H9 (cell line): ENCODE results near the gene TRAF2. TPM values are rescaled to one million over a fixed set of nuclear protein-coding genes. Genes with fewer than 3 reads are reported as not detected.

ENCODE experiments used
- DNase-seq: peaks from one replicate; pipeline ENCODE4 v3.0.0-alpha.2; 2017
- H2AFZ ChIP-seq: one replicate; pipeline ENCODE4 v1.6.1; 2013; ENCODE audit warnings: mild to moderate bottlenecking, low read length, control low read depth, moderate library complexity
- H2AK5ac ChIP-seq: 2 replicates; pipeline ENCODE4 v1.6.1; 2013; ENCODE audit warnings: low read length, control low read depth, mixed read lengths; ENCODE audit not compliant: insufficient read length
- H2BK120ac ChIP-seq: one replicate; pipeline ENCODE4 v1.6.1; 2013; ENCODE audit warnings: low read depth, mild to moderate bottlenecking, low read length, control low read depth, inconsistent platforms; ENCODE audit not compliant: poor library complexity, severe bottlenecking
- H2BK12ac ChIP-seq: 2 replicates; pipeline ENCODE4 v1.6.1; 2013; ENCODE audit warnings: low read length, control low read depth, mixed read lengths, low read depth; ENCODE audit not compliant: insufficient read length
- H2BK15ac ChIP-seq: 2 replicates; pipeline ENCODE4 v1.6.1; 2013; ENCODE audit warnings: low read depth, low read length, control low read depth
- H2BK20ac ChIP-seq: one replicate; pipeline ENCODE4 v1.6.1; 2013; ENCODE audit warnings: low read depth, mild to moderate bottlenecking, low read length, control low read depth, inconsistent platforms; ENCODE audit not compliant: poor library complexity, severe bottlenecking
- H2BK5ac ChIP-seq: 2 replicates; pipeline ENCODE4 v1.6.1; 2013; ENCODE audit warnings: low read length, control low read depth, mixed read lengths; ENCODE audit not compliant: insufficient read length
- H3K14ac ChIP-seq: 2 replicates; pipeline ENCODE4 v1.6.1; 2013; ENCODE audit warnings: low read length, control low read depth; ENCODE audit not compliant: insufficient read depth
- H3K18ac ChIP-seq: 2 replicates; pipeline ENCODE4 v1.6.1; 2013; ENCODE audit warnings: low read depth, mild to moderate bottlenecking, mixed read lengths, low read length, control low read depth; ENCODE audit not compliant: insufficient read length
- H3K23ac ChIP-seq: 2 replicates; pipeline ENCODE4 v1.6.1; 2013; ENCODE audit warnings: low read length, control low read depth, mixed read lengths, low read depth; ENCODE audit not compliant: insufficient read length
- H3K23me2 ChIP-seq: 2 replicates; pipeline ENCODE4 v1.6.1; 2013; ENCODE audit warnings: low read depth, mild to moderate bottlenecking, mixed read lengths, low read length, control low read depth; ENCODE audit not compliant: insufficient read length, poor library complexity, severe bottlenecking
- H3K27ac ChIP-seq: 2 replicates; pipeline ENCODE4 v1.5.1; 2013; ENCODE audit warnings: low read length, control low read depth, mixed read lengths, low read depth; ENCODE audit not compliant: insufficient read length
- H3K27me3 ChIP-seq: 2 replicates; pipeline ENCODE4 v1.6.1; 2013; ENCODE audit warnings: low read length, control low read depth, inconsistent platforms; ENCODE audit not compliant: insufficient read depth
- H3K4ac ChIP-seq: 2 replicates; pipeline ENCODE4 v1.6.1; 2013; ENCODE audit warnings: low read depth, mild to moderate bottlenecking, control low read depth, inconsistent platforms, low read length, moderate library complexity
- H3K4me1 ChIP-seq: 2 replicates; pipeline ENCODE4 v1.6.1; 2013; ENCODE audit warnings: low read length, control low read depth, inconsistent platforms; ENCODE audit not compliant: insufficient read depth
- H3K4me2 ChIP-seq: 2 replicates; pipeline ENCODE4 v1.6.1; 2013; ENCODE audit warnings: low read length, control low read depth, mixed read lengths; ENCODE audit not compliant: insufficient read length, insufficient read depth
- H3K56ac ChIP-seq: 2 replicates; pipeline ENCODE4 v1.6.1; 2013; ENCODE audit warnings: low read depth, mild to moderate bottlenecking, mixed read lengths, low read length, control low read depth; ENCODE audit not compliant: insufficient read length
- H3K79me1 ChIP-seq: 2 replicates; pipeline ENCODE4 v1.6.1; 2013; ENCODE audit warnings: low read depth, mild to moderate bottlenecking, moderate library complexity, low read length, control low read depth, inconsistent platforms; ENCODE audit not compliant: insufficient read depth, poor library complexity, severe bottlenecking
- H3K79me2 ChIP-seq: 2 replicates; pipeline ENCODE4 v1.6.1; 2013; ENCODE audit warnings: low read length, control low read depth, inconsistent platforms; ENCODE audit not compliant: insufficient read depth
- H3K9ac ChIP-seq: 2 replicates; pipeline ENCODE4 v1.6.1; 2013; ENCODE audit warnings: low read length, control low read depth, mixed read lengths; ENCODE audit not compliant: insufficient read length; ENCODE audit errors: extremely low read depth
- H3K9me3 ChIP-seq: one replicate; pipeline ENCODE4 v1.6.1; 2013; ENCODE audit warnings: low read depth, low read length, inconsistent platforms; ENCODE audit not compliant: control insufficient read depth
- H3T11ph ChIP-seq: one replicate; pipeline ENCODE4 v1.6.1; 2013; ENCODE audit warnings: mild to moderate bottlenecking, low read length, control low read depth, inconsistent platforms
- H4K20me1 ChIP-seq: one replicate; pipeline ENCODE4 v1.6.1; 2013; ENCODE audit not compliant: control insufficient read depth, insufficient read length, insufficient read depth
- H4K5ac ChIP-seq: 2 replicates; pipeline ENCODE4 v1.6.1; 2013; ENCODE audit warnings: low read depth, mild to moderate bottlenecking, mixed read lengths, low read length, control low read depth; ENCODE audit not compliant: insufficient read length
- H4K8ac ChIP-seq: replicated peaks from 2 replicates; pipeline ENCODE4 v1.6.1; 2013; ENCODE audit warnings: low read length, control low read depth, mixed read lengths, low read depth; ENCODE audit not compliant: insufficient read length
- H4K91ac ChIP-seq: 2 replicates; pipeline ENCODE4 v1.6.1; 2013; ENCODE audit warnings: low read depth, mild to moderate bottlenecking, moderate library complexity, mixed read lengths, low read length, control low read depth; ENCODE audit not compliant: insufficient read length
- H3K27ac Mint-ChIP-seq, 3 experiments: 2 replicates in 2 of 3; 3 replicates in 1 of 3; pipeline ENCODE4 v1.8.0; 2020 to 2021; ENCODE audit warnings: mixed read lengths in 3 of 3, mild to moderate bottlenecking in 1 of 3, moderate library complexity in 1 of 3
- H3K27me3 Mint-ChIP-seq: 2 replicates; pipeline ENCODE4 v1.8.0; 2021; ENCODE audit warnings: low read depth, mild to moderate bottlenecking, moderate library complexity, mixed read lengths
- H3K36me3 Mint-ChIP-seq, 3 experiments: 2 replicates in 2 of 3; 3 replicates in 1 of 3; pipeline ENCODE4 v1.8.0; 2020 to 2021; ENCODE audit warnings: low read depth in 3 of 3, mixed read lengths in 3 of 3; ENCODE audit not compliant: insufficient read depth in 1 of 3
- H3K4me1 Mint-ChIP-seq, 2 experiments: 2 replicates each; pipeline ENCODE4 v1.8.0; 2020; ENCODE audit warnings: mixed read lengths in 2 of 2
- H3K4me3 Mint-ChIP-seq, 2 experiments: 2 replicates in 1 of 2; 3 replicates in 1 of 2; pipeline ENCODE4 v1.8.0; 2020 to 2021; ENCODE audit warnings: mild to moderate bottlenecking in 2 of 2, mixed read lengths in 2 of 2, moderate library complexity in 1 of 2
- H3K9me3 Mint-ChIP-seq, 2 experiments: 2 replicates in 1 of 2; 3 replicates in 1 of 2; pipeline ENCODE4 v1.8.0; 2020; ENCODE audit warnings: mild to moderate bottlenecking in 2 of 2, mixed read lengths in 2 of 2, moderate library complexity in 1 of 2
- WGBS: extraction: QIAGEN DNeasy Blood & Tissue Kit; methylation state at CpG from one replicate; pipeline ENCODE4 v1.1.7; 2013; ENCODE audit warnings: missing lambda C conversion rate, low lambda C conversion rate, mixed read lengths; ENCODE audit not compliant: insufficient read length; ENCODE audit errors: extremely low coverage; 5-methylcytosine and 5-hydroxymethylcytosine counted together
- total RNA-seq: library from RNA; stranded (reverse); gene quantifications from 2 replicates; pipeline ENCODE4 v1.2.1, GENCODE V29; 2021
- TF ChIP-seq, protein P1 (sequence below): fragments of 200-600 bp; sonication (generic); conservative IDR thresholded peaks from 3 replicates; pipeline ENCODE4 v1.8.0; 2021; ENCODE audit warnings: antibody characterized with exemption, mild to moderate bottlenecking

TRAF2 gene
- total RNA-seq, 1 experiment from 2014 or later, result 48.8 TPM

DNA sequence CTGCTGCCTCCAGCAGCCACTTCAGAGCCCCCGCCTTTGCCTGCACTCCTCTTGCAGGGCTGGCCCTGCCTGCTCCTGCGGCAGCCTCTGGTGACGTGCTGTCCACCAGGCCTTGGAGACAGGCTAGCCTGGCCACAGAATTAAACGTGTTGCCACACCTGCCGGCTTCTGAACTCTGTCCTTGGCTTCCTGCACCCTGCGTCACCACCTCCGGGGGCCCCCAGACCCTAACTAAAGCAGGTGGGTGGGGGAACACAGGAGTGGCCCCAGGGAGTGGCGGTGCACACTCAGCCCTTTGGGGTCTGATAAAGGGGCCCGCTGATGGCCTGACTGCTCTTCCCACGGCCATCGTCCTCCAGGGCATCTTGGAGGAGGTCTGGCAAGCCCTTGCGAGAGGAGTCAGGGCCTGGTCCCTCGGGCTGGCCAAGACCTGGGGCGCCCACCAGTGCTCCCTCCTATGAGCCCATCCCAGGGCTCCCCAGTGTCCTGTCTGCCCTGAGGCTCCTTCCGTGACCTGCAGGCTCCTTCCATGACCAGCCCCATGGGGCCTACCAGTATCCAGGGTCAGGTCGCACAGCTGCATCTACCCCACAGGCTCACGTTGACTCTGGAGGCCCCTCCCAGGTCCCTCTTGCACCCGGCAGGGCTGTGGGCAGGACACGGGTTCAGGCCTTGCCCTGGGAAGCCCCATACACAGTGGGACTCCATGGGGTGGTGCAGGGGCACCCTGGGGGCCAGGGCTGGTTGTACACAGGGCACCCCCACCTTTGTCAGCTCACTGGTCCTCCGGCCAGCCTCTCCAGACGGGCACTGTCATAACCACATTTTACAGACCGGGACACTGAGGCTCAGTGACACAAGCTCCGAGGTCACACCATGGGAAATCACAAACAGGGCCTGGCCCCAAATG is 35.2 kb upstream of the TRAF2 start:
- H2AK5ac ChIP-seq, result no peak overlapping the region
- peak overlapping the region in 1 of 2 experiments; percentile 15; a peak in 2 of 5 replicates for H3K4me3 Mint-ChIP-seq
- H3K14ac ChIP-seq, result no peak overlapping the region
- no peak overlapping the region for H3K4ac ChIP-seq
- no peak overlapping the region for H2BK15ac ChIP-seq
- H3K27ac ChIP-seq, result no peak overlapping the region
- no peaks in the 10 kb centered on the region for H4K20me1 ChIP-seq
- H3K18ac ChIP-seq, result no peak overlapping the region
- no CpG with 5 or more reads among the region's 23 CpGs for WGBS
- no peaks in the 10 kb centered on the region for H3K9me3 ChIP-seq
- H3K4me1 Mint-ChIP-seq, result peaks cover 2 to 5% of the 10 kb centered on the region in 2 experiments; a peak in 3 of 4 replicates
- no peak overlapping the region for H2AFZ ChIP-seq
- H3K23me2 ChIP-seq, result peaks cover 8% of the 10 kb centered on the region
- no peak overlapping the region for H2BK5ac ChIP-seq
- H2BK12ac ChIP-seq, result no peak overlapping the region
- H4K5ac ChIP-seq, result no peak overlapping the region
- H2BK120ac ChIP-seq, result no peak overlapping the region
- H3K56ac ChIP-seq, result no peak overlapping the region
- H4K8ac ChIP-seq, result no peak overlapping the region
- H3T11ph ChIP-seq, result no peak overlapping the region
- H3K9ac ChIP-seq, result no peak overlapping the region
- no peak overlapping the region for H3K23ac ChIP-seq
- H3K9me3 Mint-ChIP-seq, result no peaks in the 10 kb centered on the region
- no peak overlapping the region for H2BK20ac ChIP-seq
- no peak for DNase-seq
- H3K27ac Mint-ChIP-seq, result no peak overlapping the region
- no peaks in the 10 kb centered on the region for H3K79me2 ChIP-seq
- TF ChIP-seq, protein P1, sequence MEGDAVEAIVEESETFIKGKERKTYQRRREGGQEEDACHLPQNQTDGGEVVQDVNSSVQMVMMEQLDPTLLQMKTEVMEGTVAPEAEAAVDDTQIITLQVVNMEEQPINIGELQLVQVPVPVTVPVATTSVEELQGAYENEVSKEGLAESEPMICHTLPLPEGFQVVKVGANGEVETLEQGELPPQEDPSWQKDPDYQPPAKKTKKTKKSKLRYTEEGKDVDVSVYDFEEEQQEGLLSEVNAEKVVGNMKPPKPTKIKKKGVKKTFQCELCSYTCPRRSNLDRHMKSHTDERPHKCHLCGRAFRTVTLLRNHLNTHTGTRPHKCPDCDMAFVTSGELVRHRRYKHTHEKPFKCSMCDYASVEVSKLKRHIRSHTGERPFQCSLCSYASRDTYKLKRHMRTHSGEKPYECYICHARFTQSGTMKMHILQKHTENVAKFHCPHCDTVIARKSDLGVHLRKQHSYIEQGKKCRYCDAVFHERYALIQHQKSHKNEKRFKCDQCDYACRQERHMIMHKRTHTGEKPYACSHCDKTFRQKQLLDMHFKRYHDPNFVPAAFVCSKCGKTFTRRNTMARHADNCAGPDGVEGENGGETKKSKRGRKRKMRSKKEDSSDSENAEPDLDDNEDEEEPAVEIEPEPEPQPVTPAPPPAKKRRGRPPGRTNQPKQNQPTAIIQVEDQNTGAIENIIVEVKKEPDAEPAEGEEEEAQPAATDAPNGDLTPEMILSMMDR, result no peak
- H3K4me1 ChIP-seq, result no peaks in the 10 kb centered on the region
- no peaks in the 10 kb centered on the region for H3K27me3 ChIP-seq
- H3K4me2 ChIP-seq, result no peak overlapping the region
- no peak overlapping the region for H4K91ac ChIP-seq
- peaks cover 2% of the 10 kb centered on the region for H3K27me3 Mint-ChIP-seq
- H3K36me3 Mint-ChIP-seq, result peaks cover 0 to 12% (median 10%) of the 10 kb centered on the region in 3 experiments; a peak in 4 of 7 replicates
- no peaks in the 10 kb centered on the region for H3K79me1 ChIP-seq
